H1 (cell line): Measurements from ENCODE around the gene LANCL2. TPM values are rescaled to one million over a fixed set of nuclear protein-coding genes. Genes with fewer than 3 reads are reported as not detected.

ENCODE experiments used
- CTCF ChIA-PET: fragments of 300-600 bp; sonication (Branson Sonifier 250); formaldehyde crosslinking; loops from one replicate; lab custom pipeline; 2021; ENCODE audit not compliant: partially characterized antibody; lab: Charles Lee
- POLR2A ChIA-PET: fragments of 300-600 bp; sonication (Branson Sonifier 250); formaldehyde crosslinking; loops from one replicate; lab custom pipeline; 2021; ENCODE audit warnings: inconsistent platforms; ENCODE audit not compliant: partially characterized antibody; lab: Charles Lee
- DNase-seq, 2 experiments: peaks; one replicate each; pipeline versions ENCODE4 v3.0.0 to v3.0.0-alpha.2; 2010 to 2022; ENCODE audit warnings: low spot score in 2 of 2, low read depth in 1 of 2, mixed read lengths in 1 of 2
- FAIRE-seq: peaks from 2 replicates; lab custom pipeline; 2011; peaks lifted over from hg19 to GRCh38; lab: Jason Lieb, UNC
- H2AFZ ChIP-seq: 2 replicates; pipeline ENCODE4 v1.8.1; 2012; ENCODE audit warnings: low read length, inconsistent platforms
- H2AK5ac ChIP-seq: 2 replicates; pipeline ENCODE4 v1.6.1; 2013; ENCODE audit warnings: low read depth, low read length
- H2BK120ac ChIP-seq: replicated peaks from 2 replicates; pipeline ENCODE3; 2013; ENCODE audit warnings: low read depth, low read length, inconsistent platforms
- H2BK12ac ChIP-seq: 2 replicates; pipeline ENCODE4 v1.6.1; 2013; ENCODE audit warnings: low read depth, low read length
- H2BK15ac ChIP-seq: 2 replicates; pipeline ENCODE4 v1.6.1; 2013; ENCODE audit warnings: low read length
- H2BK20ac ChIP-seq: 2 replicates; pipeline ENCODE4 v1.6.1; 2013; ENCODE audit warnings: low read length
- H2BK5ac ChIP-seq: 2 replicates; pipeline ENCODE4 v1.6.1; 2013; ENCODE audit warnings: low read depth, low read length
- H3K14ac ChIP-seq: 2 replicates; pipeline ENCODE4 v1.6.1; 2013; ENCODE audit warnings: inconsistent platforms; ENCODE audit not compliant: insufficient read length
- H3K18ac ChIP-seq: 2 replicates; pipeline ENCODE4 v1.6.1; 2013; ENCODE audit warnings: low read length; ENCODE audit errors: extremely low read depth
- H3K23ac ChIP-seq: 2 replicates; pipeline ENCODE4 v1.6.1; 2013; ENCODE audit warnings: inconsistent platforms; ENCODE audit not compliant: insufficient read length
- H3K23me2 ChIP-seq: 2 replicates; pipeline ENCODE4 v1.6.1; 2013; ENCODE audit warnings: low read depth, low read length
- H3K27ac ChIP-seq: 2 replicates; pipeline ENCODE4 v1.6.1; 2011; ENCODE audit warnings: low read depth, low read length, inconsistent platforms
- H3K27me3 ChIP-seq, 4 experiments: replicated peaks in 1 of 4; 1 replicate in 1 of 4; 2 replicates in 3 of 4; pipeline versions ENCODE4 v1.6.1 to v1.8.1; 2011 to 2013; ENCODE audit warnings: low read length in 3 of 4, mild to moderate bottlenecking in 3 of 4, inconsistent platforms in 2 of 4, mixed read lengths in 2 of 4, moderate library complexity in 1 of 4; ENCODE audit not compliant: control insufficient read depth in 3 of 4, insufficient read depth in 3 of 4; ENCODE audit errors: extremely low read depth in 1 of 4
- H3K36me3 ChIP-seq, 4 experiments: 2 replicates each; pipeline versions ENCODE4 v1.6.1 to v1.8.1; 2011 to 2013; ENCODE audit warnings: mild to moderate bottlenecking in 4 of 4, low read length in 3 of 4, moderate library complexity in 2 of 4, control low read depth in 1 of 4, inconsistent platforms in 1 of 4; ENCODE audit not compliant: insufficient read depth in 4 of 4, control insufficient read depth in 2 of 4
- H3K4ac ChIP-seq: replicated peaks from 2 replicates; pipeline ENCODE3; 2013; ENCODE audit warnings: low read length, low read depth, mixed read lengths, inconsistent platforms; ENCODE audit not compliant: insufficient read length
- H3K4me1 ChIP-seq, 4 experiments: replicated peaks in 1 of 4; 1 replicate in 1 of 4; 2 replicates in 3 of 4; pipeline versions ENCODE4 v1.6.1 to v1.8.1; 2011 to 2013; ENCODE audit warnings: low read length in 3 of 4, inconsistent platforms in 2 of 4, mixed read lengths in 1 of 4; ENCODE audit not compliant: insufficient read depth in 4 of 4, control insufficient read depth in 3 of 4
- H3K4me2 ChIP-seq, 2 experiments: 2 replicates each; pipeline versions ENCODE4 v1.6.1 to v1.8.1; 2011 to 2013; ENCODE audit warnings: low read depth in 2 of 2, low read length in 2 of 2, control low read depth in 1 of 2, inconsistent platforms in 1 of 2, mild to moderate bottlenecking in 1 of 2; ENCODE audit not compliant: insufficient read depth in 1 of 2
- H3K4me3 ChIP-seq, 4 experiments: fragments of 200-600, 300-600 bp in 1 of 4; sonication (generic), shearing (Covaris generic), sonication (Bioruptor Twin) in 1 of 4; 2 replicates each; pipeline versions ENCODE4 v1.5.1 to v1.8.1; 2011 to 2016; ENCODE audit warnings: low read length in 4 of 4, low read depth in 3 of 4, control low read depth in 2 of 4, inconsistent platforms in 2 of 4, mild to moderate bottlenecking in 2 of 4, mixed read lengths in 1 of 4, moderate library complexity in 1 of 4; ENCODE audit not compliant: insufficient read depth in 2 of 4; ENCODE audit errors: extremely low read depth in 1 of 4
- H3K56ac ChIP-seq: replicated peaks from 2 replicates; pipeline ENCODE3; 2013; ENCODE audit warnings: low read depth, mild to moderate bottlenecking, mixed read lengths, low read length, inconsistent platforms; ENCODE audit not compliant: insufficient read length
- H3K79me1 ChIP-seq: 2 replicates; pipeline ENCODE4 v1.6.1; 2013; ENCODE audit warnings: low read depth, low read length, control low read depth
- H3K79me2 ChIP-seq, 2 experiments: 2 replicates each; pipeline versions ENCODE4 v1.6.1 to v1.8.1; 2012 to 2013; ENCODE audit warnings: low read length in 2 of 2, mild to moderate bottlenecking in 2 of 2, inconsistent platforms in 1 of 2; ENCODE audit not compliant: insufficient read depth in 2 of 2, control insufficient read depth in 1 of 2
- H3K9ac ChIP-seq, 4 experiments: replicated peaks in 1 of 4; 1 replicate in 1 of 4; 2 replicates in 3 of 4; pipeline versions ENCODE4 v1.6.1 to v1.8.1; 2011 to 2013; ENCODE audit warnings: low read depth in 3 of 4, low read length in 3 of 4, control low read depth in 2 of 4, mild to moderate bottlenecking in 2 of 4, moderate library complexity in 2 of 4, inconsistent platforms in 1 of 4; ENCODE audit errors: extremely low read depth in 1 of 4
- H3K9me3 ChIP-seq, 2 experiments: 2 replicates each; pipeline versions ENCODE4 v1.6.1 to v1.8.1; 2012 to 2013; ENCODE audit warnings: mild to moderate bottlenecking in 2 of 2, moderate library complexity in 2 of 2, control low read depth in 1 of 2, inconsistent platforms in 1 of 2, low read depth in 1 of 2, low read length in 1 of 2, mixed read lengths in 1 of 2; ENCODE audit not compliant: insufficient read depth in 2 of 2
- H4K20me1 ChIP-seq, 2 experiments: replicated peaks in 1 of 2; 2 replicates each; pipeline versions ENCODE3 to v1.8.1; 2011 to 2013; ENCODE audit warnings: inconsistent platforms in 2 of 2, low read length in 2 of 2, mild to moderate bottlenecking in 1 of 2; ENCODE audit not compliant: insufficient read depth in 2 of 2, control insufficient read depth in 1 of 2
- H4K5ac ChIP-seq: 2 replicates; pipeline ENCODE4 v1.6.1; 2013; ENCODE audit warnings: low read length, low read depth, mixed read lengths, inconsistent platforms; ENCODE audit not compliant: insufficient read length
- H4K8ac ChIP-seq: 2 replicates; pipeline ENCODE4 v1.8.0; 2013; ENCODE audit warnings: mild to moderate bottlenecking, moderate library complexity, low read length, inconsistent platforms; ENCODE audit not compliant: insufficient read depth; ENCODE audit errors: extremely low read depth
- H4K91ac ChIP-seq: replicated peaks from 2 replicates; pipeline ENCODE3; 2013; ENCODE audit warnings: low read length, mixed read lengths, inconsistent platforms; ENCODE audit not compliant: insufficient read length
- CTBP2 ChIP-seq: IDR thresholded peaks from 2 replicates; pipeline ENCODE4 v1.7.0; 2011; ENCODE audit warnings: borderline replicate concordance, mild to moderate bottlenecking, moderate library complexity, mixed read lengths, low read length; ENCODE audit not compliant: insufficient read depth, insufficient read length
- TAF1 ChIP-seq: IDR thresholded peaks from 2 replicates; pipeline ENCODE4 v1.6.1; 2011; ENCODE audit warnings: mild to moderate bottlenecking, low read depth, low read length
- WGBS, 2 experiments: shearing (Covaris generic) in 1 of 2; methylation state at CpG; one replicate each; pipeline versions ENCODE4 v1.1.6 to v1.1.7; 2013 to 2015; ENCODE audit warnings: low lambda C conversion rate in 2 of 2, mixed read lengths in 2 of 2, inconsistent platforms in 1 of 2, low coverage in 1 of 2, missing lambda C conversion rate in 1 of 2; ENCODE audit not compliant: insufficient replicate concordance in 2 of 2, insufficient coverage in 1 of 2, insufficient read length in 1 of 2; ENCODE audit errors: extremely low coverage in 1 of 2, missing lambda C conversion rate in 1 of 2; 5-methylcytosine and 5-hydroxymethylcytosine counted together
- polyA plus RNA-seq, 7 experiments: library from polyadenylated mRNA; depleted of rRNA in 3 of 7; stranded (reverse) in 5 of 7; unstranded in 2 of 7; fragments of >200 nt in 5 of 7; fragments of 200-250 nt in 2 of 7; gene quantifications; 1 replicate in 5 of 7; 2 replicates in 1 of 7; 4 replicates in 1 of 7; pipeline versions ENCODE4 v1.2.1 to v1.2.3, GENCODE V29; 2011 to 2013; ENCODE audit warnings: missing spikeins in 2 of 7, mixed read lengths in 2 of 7
- total RNA-seq: library from RNA; stranded (reverse); fragmentation: NEBNext Ultra II Directional; extraction: Animal tissue kit (Norgen Biotek cat#: 25700); gene quantifications from 2 replicates; pipeline ENCODE4 v1.2.1, GENCODE V29; 2021

Gene LANCL2
- total and polyA plus RNA-seq, 2 of the 8 experiments (the other 6 are each of a cell fraction or from before 2014, with no cell fraction given) = 9.2 to 9.5 TPM

DNA sequence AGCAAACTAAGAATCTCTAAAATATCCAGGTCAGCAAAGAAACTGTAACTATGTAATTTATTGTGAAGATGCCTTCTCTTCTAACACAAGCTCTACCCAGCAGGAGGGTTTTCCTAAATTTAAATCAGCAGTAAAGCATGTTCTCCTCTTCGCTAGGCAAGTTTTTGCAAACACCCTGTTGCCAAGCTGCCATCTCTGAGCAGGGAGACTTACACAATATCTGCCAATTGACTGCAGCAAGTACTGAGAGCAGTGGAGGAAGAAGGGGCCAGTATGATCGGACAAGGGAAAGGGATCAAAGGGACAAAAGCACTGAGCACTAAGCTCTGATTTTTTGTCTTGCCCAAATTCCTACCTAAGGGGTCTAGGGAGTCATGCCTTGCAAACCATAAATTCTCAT lies 16.0 kb upstream of the LANCL2 start:
- no peak overlapping the region for H3K4ac ChIP-seq
- no peak overlapping the region; a peak in 1 of 4 replicates for H3K4me2 ChIP-seq
- FAIRE-seq = no peak
- H3K18ac ChIP-seq = no peak overlapping the region
- H4K8ac ChIP-seq = no peak overlapping the region
- no peak overlapping the region for H4K5ac ChIP-seq
- no peak overlapping the region for H2BK5ac ChIP-seq
- 64% methylated on average over 2 of the region's 2 CpGs; no CpG with 5 or more reads in 1 of the 2 experiments for WGBS, 2 experiments
- H4K91ac ChIP-seq = no peak overlapping the region
- no peak overlapping the region for H2BK120ac ChIP-seq
- H2AK5ac ChIP-seq = no peak overlapping the region
- H2BK12ac ChIP-seq = no peak overlapping the region
- no peak for TF ChIP-seq CTBP2
- no peak for TF ChIP-seq TAF1
- peaks cover 0 to 3% (median 0%) of the 10 kb centered on the region in 4 experiments; a peak in 1 of 7 replicates for H3K4me1 ChIP-seq
- H2AFZ ChIP-seq = peak overlapping the region; percentile 92; the same call in 1 of the 2 replicates
- no peak overlapping the region for H3K4me3 ChIP-seq
- H3K36me3 ChIP-seq = no peaks in the 10 kb centered on the region
- H3K23ac ChIP-seq = no peak overlapping the region
- H3K14ac ChIP-seq = no peak overlapping the region
- H4K20me1 ChIP-seq = no peaks in the 10 kb centered on the region
- ChIA-PET POLR2A (interaction anchor here (1.7 kb wide), 1 partner anchor 17 kb away, joined by 7 read pairs; no protein-coding TSS in a partner anchor), CTCF (no interaction called here)
- no peak overlapping the region for H2BK15ac ChIP-seq
- no peak for DNase-seq
- H3K27ac ChIP-seq = no peak overlapping the region
- no peak overlapping the region for H3K9ac ChIP-seq
- no peaks in the 10 kb centered on the region for H3K23me2 ChIP-seq
- no peaks in the 10 kb centered on the region for H3K27me3 ChIP-seq
- H3K79me1 ChIP-seq = no peaks in the 10 kb centered on the region
- no peak overlapping the region for H2BK20ac ChIP-seq
- no peaks in the 10 kb centered on the region for H3K79me2 ChIP-seq
- H3K56ac ChIP-seq = no peak overlapping the region
- peaks cover 0 to 3% of the 10 kb centered on the region in 2 experiments; a peak in 1 of 4 replicates for H3K9me3 ChIP-seq
